Upper lobe of left lung (tissue), 6 donors: ENCODE results near the gene PCK2. TPM values are rescaled to one million over a fixed set of nuclear protein-coding genes. Genes with fewer than 3 reads are reported as not detected.

Experiments
- ATAC-seq, 2 donors: fragments of 200-7000 bp; cut with Tn5 transposase; one replicate each; pipeline ENCODE4 v1.9.1; 2022; ENCODE audit warnings: mild to moderate bottlenecking in 2 of 2, moderate library complexity in 2 of 2; ENCODE audit not compliant: low FRiP score in 2 of 2
- DNase-seq, 2 donors: peaks; one replicate each; pipeline ENCODE4 v3.0.0-alpha.2; 2019 to 2020
- H3K27ac ChIP-seq, 4 donors: fragments of 200-600 bp; sonication (generic); one replicate each; pipeline ENCODE4 v1.5.1; 2016 to 2019
- H3K27me3 ChIP-seq, 4 donors: fragments of 200-600 bp; sonication (generic); one replicate each; pipeline ENCODE4 v1.5.1; 2017 to 2019
- H3K36me3 ChIP-seq, 4 donors: fragments of 200-600 bp; sonication (generic); one replicate each; pipeline ENCODE4 v1.5.1; 2016 to 2019
- H3K4me1 ChIP-seq, 4 donors: fragments of 200-600 bp; sonication (generic); one replicate each; pipeline ENCODE4 v1.5.1; 2018 to 2019
- H3K4me3 ChIP-seq, 4 donors: fragments of 200-600 bp; sonication (generic); one replicate each; pipeline ENCODE4 v1.5.1; 2017 to 2019; ENCODE audit warnings: mild to moderate bottlenecking in 2 of 4, moderate library complexity in 1 of 4
- H3K9me3 ChIP-seq, 4 donors: fragments of 200-600 bp; sonication (generic); one replicate each; pipeline ENCODE4 v1.5.1; 2018 to 2019
- CTCF ChIP-seq, 6 experiments: fragments of 450-650 bp in 4 of 6; fragments of 200-600 bp in 2 of 6; sonication (generic) in 2 of 6; IDR thresholded peaks; one replicate each; pipeline ENCODE4 v1.5.1; 2016 to 2019; ENCODE audit warnings: antibody characterized with exemption in 6 of 6
- EP300 ChIP-seq, 4 donors: sonication (generic); formaldehyde crosslinking; IDR thresholded peaks; one replicate each; pipeline ENCODE4 v1.5.1; 2017; ENCODE audit warnings: antibody characterized with exemption in 4 of 4, control low read depth in 2 of 4
- POLR2A ChIP-seq, 4 donors: fragments of 450-650 bp; IDR thresholded peaks; one replicate each; pipeline ENCODE4 v1.5.1; 2016 to 2017; ENCODE audit warnings: antibody characterized with exemption in 4 of 4, mild to moderate bottlenecking in 2 of 4
- POLR2AphosphoS5 ChIP-seq, 2 donors: sonication (generic); formaldehyde crosslinking; IDR thresholded peaks; one replicate each; pipeline ENCODE4 v1.5.1; 2017; ENCODE audit warnings: antibody characterized with exemption in 2 of 2
- WGBS, 2 donors: methylation state at CpG; one replicate each; pipeline ENCODE4 v1.1.5; 2017 to 2018; 5-methylcytosine and 5-hydroxymethylcytosine counted together
- total RNA-seq, 6 donors: library from RNA; depleted of rRNA in 4 of 6; stranded (reverse); fragments of >200 nt in 4 of 6; gene quantifications; one replicate each; pipeline versions ENCODE4 v1.1.0 to v1.2.1, GENCODE V29; 2016 to 2021
- donor health status: DM: no; HTN: no; CAD: no; lungs with moderate emphysema.
- donor health status: DM: no; HTN: yes; CAD: no; lungs with severe emphysema.

PCK2 gene
- total RNA-seq, 6 donors from 2014 or later, result 27.2 to 70.3 (median 34.9) TPM

- H3K9me3 ChIP-seq, result no peaks in the 10 kb centered on the region
- peak in 1 of 2 donors; percentile 27 for ATAC-seq
- TF ChIP-seq POLR2A (IDR thresholded peaks at IDR 0.05) (peak in 1 of 4 donors; percentile 47), CTCF (IDR thresholded peaks at IDR 0.05) (no peak), EP300 (IDR thresholded peaks at IDR 0.05) (no peak), POLR2AphosphoS5 (IDR thresholded peaks at IDR 0.05) (peak in 1 of 2 donors; percentile 74)
- H3K4me3 ChIP-seq, result peak overlapping the region; percentile 75 to 88 (median 82)
- H3K27me3 ChIP-seq, result no peaks in the 10 kb centered on the region
- peaks cover 3 to 29% (median 24%) of the 10 kb centered on the region in 4 donors for H3K36me3 ChIP-seq
- H3K27ac ChIP-seq, result peak overlapping the region; percentile 95 to 98 (median 98)
- WGBS, 2 donors, result 34 to 39% methylated on average over 8 to 12 of the region's 12 CpGs
- peaks cover 8 to 47% (median 27%) of the 10 kb centered on the region in 4 donors for H3K4me1 ChIP-seq
- peak in 1 of 2 donors; percentile 65 for DNase-seq
Observed at GRCh38 chr14:24095271-24096068, 1.4 kb downstream of the PCK2 start.

- Histone ChIP-seq H3K9me3 (no peaks in the 10 kb centered on the region), H3K4me1 (peaks cover 8 to 47% (median 27%) of the 10 kb centered on the region in 4 donors), H3K4me3 (no peak overlapping the region), H3K27ac (no peak overlapping the region), H3K27me3 (no peaks in the 10 kb centered on the region), H3K36me3 (peaks cover 3 to 40% (median 31%) of the 10 kb centered on the region in 4 donors)
- WGBS, 2 donors, result 94 to 96% methylated on average over 7 to 8 of the region's 8 CpGs
- TF ChIP-seq EP300 (IDR thresholded peaks at IDR 0.05) (no peak), CTCF (IDR thresholded peaks at IDR 0.05) (no peak), POLR2A (IDR thresholded peaks at IDR 0.05) (no peak), POLR2AphosphoS5 (IDR thresholded peaks at IDR 0.05) (no peak)
- ATAC-seq, result no peak
- no peak for DNase-seq
Observed at GRCh38 chr14:24096545-24097181, 2.6 kb downstream of the PCK2 start.

GRCh38 chr14:24098229-24098926 is 4.3 kb downstream of the PCK2 start:
- ATAC-seq (no peak), DNase-seq (no peak)
- Histone ChIP-seq H3K4me1 (peaks cover 7 to 32% (median 17%) of the 10 kb centered on the region in 4 donors), H3K4me3 (no peak overlapping the region), H3K27me3 (no peaks in the 10 kb centered on the region), H3K9me3 (no peaks in the 10 kb centered on the region), H3K36me3 (peaks cover 3 to 48% (median 36%) of the 10 kb centered on the region in 4 donors), H3K27ac (no peak overlapping the region)
- 92 to 96% methylated on average over 4 to 16 of the region's 16 CpGs for WGBS, 2 donors
- TF ChIP-seq POLR2AphosphoS5 (IDR thresholded peaks at IDR 0.05) (no peak), EP300 (IDR thresholded peaks at IDR 0.05) (no peak), POLR2A (IDR thresholded peaks at IDR 0.05) (no peak), CTCF (IDR thresholded peaks at IDR 0.05) (no peak)

GRCh38 chr14:24098927-24099813 is 5.1 kb downstream of the PCK2 start:
- peak in 1 of 2 donors; percentile 78 for DNase-seq
- Histone ChIP-seq H3K4me1 (peaks cover 4 to 27% (median 12%) of the 10 kb centered on the region in 4 donors), H3K27me3 (no peaks in the 10 kb centered on the region), H3K9me3 (no peaks in the 10 kb centered on the region), H3K4me3 (no peak overlapping the region), H3K36me3 (peaks cover 3 to 56% (median 41%) of the 10 kb centered on the region in 4 donors), H3K27ac (no peak overlapping the region)
- TF ChIP-seq POLR2AphosphoS5 (IDR thresholded peaks at IDR 0.05) (no peak), CTCF (IDR thresholded peaks at IDR 0.05) (no peak), EP300 (IDR thresholded peaks at IDR 0.05) (no peak), POLR2A (IDR thresholded peaks at IDR 0.05) (no peak)
- no peak for ATAC-seq
- 90 to 94% methylated on average over 5 to 6 of the region's 17 CpGs for WGBS, 2 donors
